ENCODE data around the gene GZF1.

Gene GZF1

GRCh38 chr20:23409800-23410199, 47.8 kb downstream of the GZF1 start:
- Histone ChIP-seq H3K9me3 (ENCODE audit: control insufficient read depth, insufficient read depth, low read length) (no peaks in the 10 kb centered on the region), H4K20me1 (ENCODE audit: control insufficient read depth, insufficient read depth, low read depth, low read length) (peaks cover 5% of the 10 kb centered on the region; the same call in 1 of the 2 replicates), H3K27ac (ENCODE audit: low read depth, low read length) (no peak overlapping the region), H3K4me3 (ENCODE audit: low read length) (no peak overlapping the region), H3K27me3 (ENCODE audit: control insufficient read depth, low read length) (no peaks in the 10 kb centered on the region), H3K9me2 (replicated peaks; ENCODE audit: control insufficient read depth, low read length) (no peaks in the 10 kb centered on the region), H3F3A (ENCODE audit: control insufficient read depth, insufficient read depth) (no peaks in the 10 kb centered on the region), H3K79me2 (ENCODE audit: control insufficient read depth, low read length) (peaks cover 94% of the 10 kb centered on the region), H3K36me3 (ENCODE audit: control insufficient read depth, low read length) (no peaks in the 10 kb centered on the region), H3K4me2 (ENCODE audit: low read length) (no peak overlapping the region), H3K4me1 (ENCODE audit: control insufficient read depth, low read length) (no peaks in the 10 kb centered on the region)
- TF ChIP-seq CTCF (IDR thresholded peaks at IDR 0.05; ENCODE audit: low read depth, low read length, poor library complexity, severe bottlenecking) = no peak
- no peak for TF ChIP-seq EZH2phosphoT487 (IDR thresholded peaks at IDR 0.05; ENCODE audit: borderline replicate concordance, low read length)

GRCh38 chr20:23410916-23411695, 49.1 kb downstream of the GZF1 start:
- Histone ChIP-seq H4K20me1 (ENCODE audit: control insufficient read depth, insufficient read depth, low read depth, low read length) (peaks cover 5% of the 10 kb centered on the region; the same call in 1 of the 2 replicates), H3K9me2 (replicated peaks; ENCODE audit: control insufficient read depth, low read length) (no peaks in the 10 kb centered on the region), H3K9me3 (ENCODE audit: control insufficient read depth, insufficient read depth, low read length) (no peaks in the 10 kb centered on the region), H3K4me1 (ENCODE audit: control insufficient read depth, low read length) (no peaks in the 10 kb centered on the region), H3K27me3 (ENCODE audit: control insufficient read depth, low read length) (no peaks in the 10 kb centered on the region), H3K27ac (ENCODE audit: low read depth, low read length) (no peak overlapping the region), H3K4me3 (ENCODE audit: low read length) (no peak overlapping the region), H3K36me3 (ENCODE audit: control insufficient read depth, low read length) (no peaks in the 10 kb centered on the region), H3K4me2 (ENCODE audit: low read length) (no peak overlapping the region), H3F3A (ENCODE audit: control insufficient read depth, insufficient read depth) (no peaks in the 10 kb centered on the region), H3K79me2 (ENCODE audit: control insufficient read depth, low read length) (peaks cover 93% of the 10 kb centered on the region)
- no peak for TF ChIP-seq EZH2phosphoT487 (IDR thresholded peaks at IDR 0.05; ENCODE audit: borderline replicate concordance, low read length)
- no peak for TF ChIP-seq CTCF (IDR thresholded peaks at IDR 0.05; ENCODE audit: low read depth, low read length, poor library complexity, severe bottlenecking)

- Histone ChIP-seq H3K27ac (ENCODE audit: low read depth, low read length) (no peak overlapping the region), H3K4me2 (ENCODE audit: low read length) (no peak overlapping the region)
Measured at GRCh38 chr20:23412026-23412425, 50.0 kb downstream of the GZF1 start.

More at GRCh38 chr20:23412026-23412425, 50.0 kb downstream of the GZF1 start:
- H3K36me3 ChIP-seq (ENCODE audit: control insufficient read depth, low read length) = no peaks in the 10 kb centered on the region
- TF ChIP-seq EZH2phosphoT487 (IDR thresholded peaks at IDR 0.05; ENCODE audit: borderline replicate concordance, low read length) = no peak
- TF ChIP-seq CTCF (IDR thresholded peaks at IDR 0.05; ENCODE audit: low read depth, low read length, poor library complexity, severe bottlenecking) = no peak
- no peaks in the 10 kb centered on the region for H3F3A ChIP-seq (ENCODE audit: control insufficient read depth, insufficient read depth)
- no peaks in the 10 kb centered on the region for H3K4me1 ChIP-seq (ENCODE audit: control insufficient read depth, low read length)
- H4K20me1 ChIP-seq (ENCODE audit: control insufficient read depth, insufficient read depth, low read depth, low read length) = peaks cover 5% of the 10 kb centered on the region; the same call in 1 of the 2 replicates
- H3K9me3 ChIP-seq (ENCODE audit: control insufficient read depth, insufficient read depth, low read length) = no peaks in the 10 kb centered on the region
- peaks cover 91% of the 10 kb centered on the region for H3K79me2 ChIP-seq (ENCODE audit: control insufficient read depth, low read length)
- no peak overlapping the region for H3K4me3 ChIP-seq (ENCODE audit: low read length)
- no peaks in the 10 kb centered on the region for H3K27me3 ChIP-seq (ENCODE audit: control insufficient read depth, low read length)
- H3K9me2 ChIP-seq (replicated peaks; ENCODE audit: control insufficient read depth, low read length) = no peaks in the 10 kb centered on the region

Measured in DOHH2 (cell line).